GM18867 (cell line): ENCODE results near the gene LCN1.
"Not testable (repeated sequence)": the region's sequence is repeated elsewhere in the genome, so short reads cannot be mapped to it uniquely, and the experiment has no call there.

Experiments
- ATAC-seq: cut with Tn5 transposase; IDR thresholded peaks from one replicate; pipeline ENCODE4 v1.9.1; 2021; ENCODE audit warnings: mild to moderate bottlenecking, moderate library complexity; ENCODE audit not compliant: unreplicated experiment

The LCN1 gene

GRCh38 chr9:135504262-135505243, 16.7 kb upstream of the LCN1 start:
- no peak for ATAC-seq

GRCh38 chr9:135505406-135506187, 15.6 kb upstream of the LCN1 start:
- no peak for ATAC-seq

GRCh38 chr9:135506327-135507103, 14.7 kb upstream of the LCN1 start:
- no peak for ATAC-seq

- ATAC-seq = no peak
These were observed 13.9 kb upstream of the LCN1 start for GRCh38 chr9:135507104-135508035.

GRCh38 chr9:135508211-135508820, 12.9 kb upstream of the LCN1 start:
- ATAC-seq = no peak

GRCh38 chr9:135509458-135509857, 11.8 kb upstream of the LCN1 start:
- ATAC-seq = no peak

GRCh38 chr9:135512241-135512603, 9.0 kb upstream of the LCN1 start:
- ATAC-seq = no peak

GRCh38 chr9:135512904-135513303, 8.3 kb upstream of the LCN1 start:
- no peak for ATAC-seq

- no peak for ATAC-seq
These were observed 7.8 kb upstream of the LCN1 start for GRCh38 chr9:135513351-135513846.

GRCh38 chr9:135513906-135514305, 7.3 kb upstream of the LCN1 start:
- not testable (repeated sequence) for ATAC-seq

- no peak for ATAC-seq
These were observed 6.7 kb upstream of the LCN1 start for GRCh38 chr9:135514342-135515082.

GRCh38 chr9:135515083-135515951, 5.9 kb upstream of the LCN1 start:
- ATAC-seq = no peak

- ATAC-seq = no peak
These were observed 4.9 kb upstream of the LCN1 start for GRCh38 chr9:135516132-135516860.

GRCh38 chr9:135517407-135517822, 3.8 kb upstream of the LCN1 start:
- ATAC-seq = no peak

- ATAC-seq = no peak
These were observed 1.9 kb upstream of the LCN1 start for GRCh38 chr9:135519179-135519971.

GRCh38 chr9:135521608-135522095, 412 bp downstream of the LCN1 start:
- no peak for ATAC-seq
